ENCODE measurements around the gene ANKRD34A.

Gene ANKRD34A

GRCh38 chr1:145961109-145961424, 3.3 kb downstream of the ANKRD34A start:
- Histone ChIP-seq H3K9me3 (ENCODE audit: insufficient read depth, low read depth, low read length) (no peaks in the 10 kb centered on the region), H3K27ac (ENCODE audit: low read length) (no peak overlapping the region), H3K27me3 (ENCODE audit: insufficient read depth, low read length) (peaks cover 82% of the 10 kb centered on the region), H3K4me3 (ENCODE audit: low read length) (peak overlapping the region; percentile 84), H3K36me3 (ENCODE audit: insufficient read depth, low read depth, low read length) (no peaks in the 10 kb centered on the region), H3K4me1 (ENCODE audit: insufficient read depth, low read length) (peaks cover 15% of the 10 kb centered on the region), H3K9ac (ENCODE audit: low read depth, low read length) (peak overlapping the region; percentile 62; the same call in 1 of the 2 replicates)

GRCh38 chr1:145960468-145961108, 3.8 kb downstream of the ANKRD34A start:
- Histone ChIP-seq H3K4me1 (ENCODE audit: insufficient read depth, low read length) (peaks cover 15% of the 10 kb centered on the region), H3K27ac (ENCODE audit: low read length) (no peak overlapping the region), H3K36me3 (ENCODE audit: insufficient read depth, low read depth, low read length) (no peaks in the 10 kb centered on the region), H3K27me3 (ENCODE audit: insufficient read depth, low read length) (peaks cover 87% of the 10 kb centered on the region), H3K4me3 (ENCODE audit: low read length) (peak overlapping the region; percentile 84), H3K9me3 (ENCODE audit: insufficient read depth, low read depth, low read length) (no peaks in the 10 kb centered on the region), H3K9ac (ENCODE audit: low read depth, low read length) (peak overlapping the region; percentile 62; the same call in 1 of the 2 replicates)

GRCh38 chr1:145959957-145960467, 4.4 kb downstream of the ANKRD34A start:
- Histone ChIP-seq H3K4me1 (ENCODE audit: insufficient read depth, low read length) (peaks cover 15% of the 10 kb centered on the region), H3K27ac (ENCODE audit: low read length) (no peak overlapping the region), H3K4me3 (ENCODE audit: low read length) (peak overlapping the region; percentile 84), H3K27me3 (ENCODE audit: insufficient read depth, low read length) (peaks cover 89% of the 10 kb centered on the region), H3K9ac (ENCODE audit: low read depth, low read length) (no peak overlapping the region; the same call in 1 of the 2 replicates), H3K36me3 (ENCODE audit: insufficient read depth, low read depth, low read length) (no peaks in the 10 kb centered on the region), H3K9me3 (ENCODE audit: insufficient read depth, low read depth, low read length) (no peaks in the 10 kb centered on the region)

- Histone ChIP-seq H3K4me1 (ENCODE audit: insufficient read depth, low read length) (peaks cover 15% of the 10 kb centered on the region), H3K9ac (ENCODE audit: low read depth, low read length) (no peak overlapping the region), H3K4me3 (ENCODE audit: low read length) (no peak overlapping the region), H3K9me3 (ENCODE audit: insufficient read depth, low read depth, low read length) (no peaks in the 10 kb centered on the region), H3K27me3 (ENCODE audit: insufficient read depth, low read length) (peaks cover 95% of the 10 kb centered on the region), H3K36me3 (ENCODE audit: insufficient read depth, low read depth, low read length) (no peaks in the 10 kb centered on the region), H3K27ac (ENCODE audit: low read length) (no peak overlapping the region)
Observed at GRCh38 chr1:145959333-145959732, 5.0 kb downstream of the ANKRD34A start.

- Histone ChIP-seq H3K36me3 (ENCODE audit: insufficient read depth, low read depth, low read length) (no peaks in the 10 kb centered on the region), H3K27me3 (ENCODE audit: insufficient read depth, low read length) (peaks cover 90% of the 10 kb centered on the region), H3K27ac (ENCODE audit: low read length) (no peak overlapping the region), H3K9me3 (ENCODE audit: insufficient read depth, low read depth, low read length) (no peaks in the 10 kb centered on the region), H3K9ac (ENCODE audit: low read depth, low read length) (no peak overlapping the region), H3K4me1 (ENCODE audit: insufficient read depth, low read length) (peaks cover 10% of the 10 kb centered on the region), H3K4me3 (ENCODE audit: low read length) (no peak overlapping the region)
Observed at GRCh38 chr1:145958734-145959133, 5.6 kb downstream of the ANKRD34A start.

GRCh38 chr1:145957443-145958319, 6.7 kb downstream of the ANKRD34A start, which contains the start of gene LIX1L:
Gene LIX1L (minus strand): TSS chr1:145958017. CDS start chr1:145957927, 90 bp downstream.
- H3K36me3 ChIP-seq (ENCODE audit: insufficient read depth, low read depth, low read length), result no peaks in the 10 kb centered on the region
- H3K27me3 ChIP-seq (ENCODE audit: insufficient read depth, low read length), result peaks cover 80% of the 10 kb centered on the region
- peak within 1 kb of the TSS; percentile 81 for H3K4me3 ChIP-seq (ENCODE audit: low read length)
- H3K27ac ChIP-seq (ENCODE audit: low read length), result no peak within 1 kb of the TSS
- H3K9me3 ChIP-seq (ENCODE audit: insufficient read depth, low read depth, low read length), result no peaks in the 10 kb centered on the region; the same call in 1 of the 2 replicates
- H3K9ac ChIP-seq (ENCODE audit: low read depth, low read length), result peak within 1 kb of the TSS; percentile 61; the same call in 1 of the 2 replicates
- H3K4me1 ChIP-seq (ENCODE audit: insufficient read depth, low read length), result peaks cover 6% of the 10 kb centered on the region; the same call in 1 of the 2 replicates

GRCh38 chr1:145956781-145957442, 7.5 kb downstream of the ANKRD34A start:
- Histone ChIP-seq H3K4me3 (ENCODE audit: low read length) (peak overlapping the region; percentile 81), H3K36me3 (ENCODE audit: insufficient read depth, low read depth, low read length) (no peaks in the 10 kb centered on the region), H3K9ac (ENCODE audit: low read depth, low read length) (peak overlapping the region; percentile 61; the same call in 1 of the 2 replicates), H3K4me1 (ENCODE audit: insufficient read depth, low read length) (peaks cover 5% of the 10 kb centered on the region; the same call in 1 of the 2 replicates), H3K9me3 (ENCODE audit: insufficient read depth, low read depth, low read length) (no peaks in the 10 kb centered on the region; the same call in 1 of the 2 replicates), H3K27me3 (ENCODE audit: insufficient read depth, low read length) (peaks cover 72% of the 10 kb centered on the region), H3K27ac (ENCODE audit: low read length) (no peak overlapping the region)

GRCh38 chr1:145956361-145956760, 8.0 kb downstream of the ANKRD34A start:
- H3K4me1 ChIP-seq (ENCODE audit: insufficient read depth, low read length), result peaks cover 5% of the 10 kb centered on the region; the same call in 1 of the 2 replicates
- H3K27me3 ChIP-seq (ENCODE audit: insufficient read depth, low read length), result peaks cover 67% of the 10 kb centered on the region
- no peaks in the 10 kb centered on the region for H3K36me3 ChIP-seq (ENCODE audit: insufficient read depth, low read depth, low read length)
- no peak overlapping the region for H3K9ac ChIP-seq (ENCODE audit: low read depth, low read length)
- H3K4me3 ChIP-seq (ENCODE audit: low read length), result peak overlapping the region; percentile 81; the same call in 1 of the 2 replicates
- no peak overlapping the region for H3K27ac ChIP-seq (ENCODE audit: low read length)
- H3K9me3 ChIP-seq (ENCODE audit: insufficient read depth, low read depth, low read length), result no peaks in the 10 kb centered on the region; the same call in 1 of the 2 replicates

- Histone ChIP-seq H3K4me3 (ENCODE audit: low read length) (no peak overlapping the region), H3K9me3 (ENCODE audit: insufficient read depth, low read depth, low read length) (no peaks in the 10 kb centered on the region; the same call in 1 of the 2 replicates), H3K9ac (ENCODE audit: low read depth, low read length) (no peak overlapping the region), H3K27ac (ENCODE audit: low read length) (no peak overlapping the region), H3K36me3 (ENCODE audit: insufficient read depth, low read depth, low read length) (no peaks in the 10 kb centered on the region), H3K4me1 (ENCODE audit: insufficient read depth, low read length) (peaks cover 5% of the 10 kb centered on the region; the same call in 1 of the 2 replicates), H3K27me3 (ENCODE audit: insufficient read depth, low read length) (peaks cover 57% of the 10 kb centered on the region)
Observed at GRCh38 chr1:145955436-145955835, 8.9 kb downstream of the ANKRD34A start.

- no peak overlapping the region for H3K9ac ChIP-seq (ENCODE audit: low read depth, low read length)
Observed at GRCh38 chr1:145953861-145954260, 10.5 kb downstream of the ANKRD34A start.

GRCh38 chr1:145952903-145953302, 11.5 kb downstream of the ANKRD34A start:
- no peak overlapping the region for H3K9ac ChIP-seq (ENCODE audit: low read depth, low read length)
- H3K4me1 ChIP-seq (ENCODE audit: insufficient read depth, low read length), result peaks cover 2% of the 10 kb centered on the region; the same call in 1 of the 2 replicates
- H3K36me3 ChIP-seq (ENCODE audit: insufficient read depth, low read depth, low read length), result no peaks in the 10 kb centered on the region
- peaks cover 33% of the 10 kb centered on the region for H3K27me3 ChIP-seq (ENCODE audit: insufficient read depth, low read length)
- no peaks in the 10 kb centered on the region; the same call in 1 of the 2 replicates for H3K9me3 ChIP-seq (ENCODE audit: insufficient read depth, low read depth, low read length)
- no peak overlapping the region for H3K27ac ChIP-seq (ENCODE audit: low read length)
- H3K4me3 ChIP-seq (ENCODE audit: low read length), result no peak overlapping the region

More at GRCh38 chr1:145953861-145954260, 10.5 kb downstream of the ANKRD34A start:
- no peaks in the 10 kb centered on the region; the same call in 1 of the 2 replicates for H3K9me3 ChIP-seq (ENCODE audit: insufficient read depth, low read depth, low read length)
- H3K27me3 ChIP-seq (ENCODE audit: insufficient read depth, low read length), result peaks cover 42% of the 10 kb centered on the region
- peaks cover 5% of the 10 kb centered on the region; the same call in 1 of the 2 replicates for H3K4me1 ChIP-seq (ENCODE audit: insufficient read depth, low read length)
- H3K4me3 ChIP-seq (ENCODE audit: low read length), result no peak overlapping the region
- no peak overlapping the region for H3K27ac ChIP-seq (ENCODE audit: low read length)
- no peaks in the 10 kb centered on the region for H3K36me3 ChIP-seq (ENCODE audit: insufficient read depth, low read depth, low read length)
